SH-SY5Y (cell line): ENCODE measurements around the gene NMU.

Source experiments
- GATA2 ChIP-seq: IDR thresholded peaks from 2 replicates; pipeline ENCODE4 v1.6.1; 2011; ENCODE audit warnings: mild to moderate bottlenecking, low read depth, low read length
- GATA3 ChIP-seq: IDR thresholded peaks from 2 replicates; pipeline ENCODE4 v1.6.1; 2011; ENCODE audit warnings: low read depth, mild to moderate bottlenecking, low read length, moderate library complexity

NMU gene

DNA sequence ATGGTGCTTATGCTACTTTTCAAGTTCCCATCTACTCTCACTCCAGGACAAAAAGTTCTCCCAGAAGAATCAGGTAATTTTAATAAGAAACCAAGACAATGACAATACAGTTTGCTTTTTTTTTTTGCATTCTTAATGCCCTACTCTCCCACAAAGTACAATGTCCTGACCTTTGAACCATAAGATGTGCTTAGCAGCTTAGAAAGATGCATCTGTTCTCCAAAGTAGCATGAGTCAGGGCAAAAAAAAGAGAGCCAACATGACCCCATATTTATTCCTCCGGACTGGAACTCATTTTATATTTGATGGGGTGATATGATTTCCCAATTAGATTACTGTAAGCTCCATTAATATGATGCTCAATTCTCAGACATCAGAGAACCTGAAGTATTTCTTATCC, 27.5 kb downstream of the NMU start:
- no peak for TF ChIP-seq GATA2
- TF ChIP-seq GATA3 = no peak

DNA sequence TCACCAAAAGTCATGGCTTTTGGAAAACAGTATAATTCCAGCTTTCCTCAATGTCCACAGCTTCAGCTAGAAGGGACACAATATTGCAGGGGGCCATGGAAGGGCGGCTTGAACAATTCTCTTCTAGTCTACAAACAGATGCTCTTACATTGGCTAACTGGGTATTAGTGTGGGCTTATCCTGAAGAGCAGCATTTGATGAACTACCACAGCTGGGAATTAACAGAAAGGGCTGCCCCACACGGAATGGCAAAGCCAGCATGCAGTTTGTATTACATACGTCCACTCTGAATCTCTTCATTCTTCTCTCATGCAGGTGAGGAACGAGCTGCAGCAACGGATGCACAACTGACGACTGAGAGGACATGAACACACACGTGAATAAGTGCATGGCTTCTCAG, 31.1 kb downstream of the NMU start:
- TF ChIP-seq GATA3 (no peak), GATA2 (no peak)

DNA sequence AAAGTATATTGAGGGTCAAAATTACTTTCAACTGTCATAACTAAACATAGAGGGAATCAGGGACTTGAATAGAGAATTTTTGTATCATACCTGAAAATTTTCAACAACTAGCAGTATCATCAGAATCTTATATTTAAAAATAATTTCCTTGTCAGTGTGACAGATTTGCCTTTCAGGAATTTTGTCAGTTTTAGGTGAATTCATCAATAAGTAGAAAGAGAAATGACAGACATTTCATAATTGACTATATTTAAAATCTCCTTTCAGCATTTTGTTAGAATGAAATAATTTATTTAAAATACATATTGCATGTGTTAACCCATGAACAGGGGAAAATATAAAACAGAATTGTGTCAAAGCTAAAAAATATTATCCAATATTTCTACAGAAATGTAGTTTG, 35.5 kb downstream of the NMU start:
- TF ChIP-seq GATA2 = no peak
- TF ChIP-seq GATA3 = no peak

DNA sequence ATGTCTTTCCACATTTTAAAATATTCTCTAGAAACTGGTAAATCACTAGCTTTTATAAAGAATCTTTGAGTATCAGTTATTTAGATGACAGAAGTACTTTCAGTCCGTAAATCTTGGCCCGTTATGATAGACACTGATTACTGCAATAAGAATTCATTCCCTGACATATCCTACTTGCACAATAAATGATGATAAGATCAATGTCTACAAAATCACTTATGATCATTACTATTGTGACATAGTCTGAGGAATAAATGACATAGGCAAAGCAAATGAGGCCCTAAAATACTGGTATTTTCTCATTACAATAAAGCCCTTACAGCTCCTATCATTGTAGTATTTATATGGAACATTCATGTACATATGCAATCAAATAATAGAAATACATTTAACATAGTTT, 37.5 kb downstream of the NMU start:
- TF ChIP-seq GATA3 (no peak), GATA2 (no peak)

DNA sequence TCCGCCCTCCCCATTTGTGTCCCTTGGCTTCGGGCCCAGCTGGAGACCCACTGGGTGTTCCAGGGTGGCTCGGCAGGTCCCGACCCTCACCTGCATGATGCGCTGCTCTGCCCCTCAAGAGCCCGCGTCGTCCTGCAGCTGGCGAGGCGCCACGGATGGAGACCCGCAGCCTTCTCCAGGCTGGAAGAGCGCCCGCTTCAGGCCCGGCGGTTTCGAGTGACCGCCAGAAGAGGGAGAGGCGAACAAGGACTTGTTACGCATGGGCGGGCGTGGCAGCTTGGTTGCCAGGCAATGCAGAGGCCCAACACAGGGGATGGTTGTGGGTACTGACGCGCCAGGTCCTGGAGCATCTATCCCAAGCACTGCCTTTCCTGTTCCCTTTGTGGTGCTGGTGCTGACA, 44.1 kb downstream of the NMU start, which contains the start of gene PDCL2:
Gene PDCL2 (minus strand): TSS at position 232 of the 400 bp plus-strand sequence. CDS start 136 bp downstream, at position 96.
- TF ChIP-seq GATA2 (no peak), GATA3 (no peak)

DNA sequence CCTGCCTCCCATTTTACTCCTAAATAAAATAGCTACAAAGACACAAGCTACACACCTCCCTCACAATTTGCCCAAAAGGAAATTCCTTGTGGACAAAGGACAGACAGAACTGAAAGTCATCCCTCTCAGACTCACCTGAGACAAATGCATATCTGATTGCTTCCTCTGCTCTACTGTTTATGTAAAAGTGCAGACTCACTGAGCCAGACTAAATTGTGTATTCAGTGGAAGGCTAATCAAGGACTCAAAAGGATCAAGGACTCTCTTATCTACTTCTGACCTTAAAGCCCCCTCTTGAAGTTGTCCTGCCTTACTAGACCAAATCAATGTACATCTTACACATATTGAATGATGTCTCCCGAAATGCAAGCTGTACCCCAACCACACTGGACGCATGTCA, 47.9 kb downstream of the NMU start:
- TF ChIP-seq GATA2 (no peak), GATA3 (no peak)

DNA sequence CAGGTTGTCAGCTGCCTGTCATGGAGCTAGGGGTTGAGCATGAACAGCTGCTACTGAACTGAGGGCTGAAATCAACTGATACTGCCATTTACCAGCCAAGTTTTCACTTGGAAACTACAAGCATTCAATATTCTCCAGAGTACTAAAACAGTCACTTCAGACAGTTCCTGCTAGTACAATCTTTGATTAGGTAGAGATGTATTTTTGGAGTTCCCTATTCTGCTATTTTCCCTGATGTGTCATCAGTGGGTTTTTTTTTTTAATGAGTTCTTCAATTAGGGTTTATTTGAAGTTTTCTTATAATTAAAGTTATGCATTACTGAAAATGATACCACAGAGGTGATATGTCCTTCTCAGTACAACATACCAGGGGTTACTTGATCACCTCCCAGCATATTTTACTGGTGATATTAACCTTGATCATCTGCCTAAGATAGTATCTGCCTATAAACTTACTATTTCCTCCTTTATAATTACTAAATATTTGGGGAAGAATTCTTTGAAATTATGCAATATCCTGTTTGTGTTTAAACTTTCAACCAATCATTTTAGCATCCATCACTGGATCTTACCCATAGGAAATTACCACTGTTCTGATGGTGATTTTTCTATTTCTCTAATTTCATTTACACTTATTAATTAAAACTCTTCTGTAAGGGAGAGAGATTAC, 57.6 kb downstream of the NMU start:
- TF ChIP-seq GATA2 = no peak
- TF ChIP-seq GATA3 = no peak

DNA sequence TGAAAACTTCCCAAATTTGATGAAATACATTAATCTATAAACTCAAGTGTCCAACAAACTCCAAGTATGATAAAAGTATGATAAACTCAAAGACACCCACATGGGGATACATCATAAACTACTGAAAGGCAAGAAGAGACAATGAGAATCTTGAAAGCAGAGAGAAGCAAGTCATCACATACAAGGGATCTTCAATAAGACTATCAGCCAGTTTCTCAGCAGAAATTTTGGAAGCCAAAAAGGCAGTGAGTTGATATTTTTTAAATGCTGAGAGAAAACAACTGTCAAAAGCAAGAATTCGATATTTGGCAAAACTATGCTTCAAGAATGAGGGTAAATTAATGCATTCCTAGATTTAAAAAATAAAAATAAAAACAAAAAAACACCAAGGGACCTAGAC, 60.6 kb downstream of the NMU start:
- TF ChIP-seq GATA3 = no peak
- no peak for TF ChIP-seq GATA2

DNA sequence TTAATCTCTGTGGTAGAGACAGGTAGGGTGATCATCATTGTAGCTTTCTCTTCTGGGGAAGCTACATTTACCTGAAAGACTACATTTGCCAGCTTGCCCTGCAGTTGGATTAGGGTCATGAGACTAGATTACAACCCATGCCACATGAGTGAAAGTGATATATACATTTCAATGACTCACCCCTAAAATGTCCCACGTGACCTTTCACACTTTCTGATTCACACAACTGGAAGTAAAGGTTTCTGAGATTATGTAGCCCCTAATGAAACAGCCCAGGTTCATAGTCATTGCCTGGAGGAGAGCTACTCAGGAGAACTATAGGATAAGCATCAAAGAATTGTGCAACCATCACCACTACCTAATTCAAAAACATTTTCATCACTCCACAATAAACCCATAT, 61.8 kb downstream of the NMU start:
- TF ChIP-seq GATA3 (no peak), GATA2 (no peak)

DNA sequence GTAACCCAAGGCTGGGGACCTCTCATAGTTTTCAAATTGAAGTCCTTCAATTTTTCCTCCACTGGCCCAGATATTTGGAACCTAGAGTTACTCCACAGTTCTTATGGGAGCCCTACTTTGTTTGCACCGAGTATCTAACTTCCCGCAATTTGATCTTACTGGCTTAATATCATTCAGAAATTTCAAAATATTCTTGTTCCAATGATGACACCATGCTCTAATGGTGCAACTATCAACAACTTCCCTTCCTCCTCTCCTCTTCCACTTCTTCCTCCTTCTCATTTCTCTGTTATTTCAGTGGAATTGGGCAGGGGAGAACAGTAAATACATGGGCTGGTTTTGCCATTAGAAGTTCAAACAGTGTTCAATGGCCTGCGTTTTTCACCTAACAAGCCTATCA, 64.3 kb downstream of the NMU start:
- TF ChIP-seq GATA3 = no peak
- TF ChIP-seq GATA2 = no peak

DNA sequence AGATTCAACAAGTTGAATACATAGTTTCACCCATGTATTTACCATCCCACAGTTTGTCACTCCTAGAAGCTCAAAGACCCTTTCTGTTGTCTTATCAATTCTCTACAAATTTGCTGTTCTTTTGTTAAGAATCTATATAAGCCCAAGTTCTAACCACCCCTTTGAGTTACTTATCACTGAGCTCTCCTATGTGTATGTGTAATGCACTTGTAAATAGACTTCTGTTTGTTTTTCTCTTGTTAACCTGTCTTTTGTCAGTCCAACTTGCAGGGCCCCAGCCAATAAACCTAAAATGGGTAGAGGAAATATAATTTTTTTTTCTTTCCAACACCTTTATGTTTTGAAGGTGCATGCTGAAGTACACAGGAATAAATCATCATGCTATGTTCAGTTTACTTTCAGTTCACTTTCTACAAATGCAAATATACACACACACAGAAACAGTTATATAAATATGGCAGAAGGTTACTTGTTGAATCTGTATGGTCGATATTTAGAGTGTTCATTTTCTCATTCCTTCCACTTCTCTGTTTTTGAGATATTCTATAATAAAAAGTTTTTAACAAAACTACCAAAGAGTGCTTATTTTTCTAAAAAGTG, 67.1 kb downstream of the NMU start:
- TF ChIP-seq GATA3 = no peak
- no peak for TF ChIP-seq GATA2

DNA sequence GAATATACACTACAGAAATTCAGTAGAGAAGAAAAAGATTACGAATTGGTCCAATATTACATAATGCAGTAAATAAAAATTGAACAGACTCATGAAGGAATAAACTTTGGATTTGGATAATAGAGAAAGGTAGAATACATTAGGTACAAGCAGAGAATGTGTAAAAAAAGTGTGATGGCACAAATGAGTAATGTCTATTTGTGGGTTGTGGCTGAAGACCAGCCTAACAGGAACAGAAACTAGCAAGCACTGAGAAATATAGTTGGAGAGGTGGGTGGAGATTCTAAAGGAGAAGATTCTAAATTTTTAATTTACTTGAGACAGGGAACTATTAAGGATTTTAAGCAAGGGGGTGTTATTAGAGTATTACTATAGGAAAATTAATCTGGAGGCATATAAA, 74.2 kb downstream of the NMU start:
- TF ChIP-seq GATA2 = no peak
- TF ChIP-seq GATA3 = no peak

DNA sequence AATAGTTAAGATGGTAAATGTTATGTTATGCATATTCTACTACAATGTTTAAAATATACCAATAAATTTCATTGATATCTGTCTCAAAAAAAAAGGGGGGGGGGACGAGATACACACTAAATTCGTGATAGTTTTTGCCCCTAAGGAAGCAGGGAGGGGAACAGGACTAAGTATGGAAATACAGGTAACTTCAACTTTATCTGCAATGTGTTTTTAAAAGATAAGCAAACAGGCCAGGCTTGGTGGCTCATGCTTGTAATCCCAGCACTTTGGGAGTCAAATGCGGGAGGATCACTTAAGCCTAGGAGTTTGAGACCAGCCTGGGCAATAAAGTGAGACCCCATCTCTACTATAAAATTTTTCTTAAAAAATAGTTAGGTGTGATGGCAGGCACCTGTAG, 76.0 kb downstream of the NMU start:
- TF ChIP-seq GATA3 = no peak
- no peak for TF ChIP-seq GATA2

DNA sequence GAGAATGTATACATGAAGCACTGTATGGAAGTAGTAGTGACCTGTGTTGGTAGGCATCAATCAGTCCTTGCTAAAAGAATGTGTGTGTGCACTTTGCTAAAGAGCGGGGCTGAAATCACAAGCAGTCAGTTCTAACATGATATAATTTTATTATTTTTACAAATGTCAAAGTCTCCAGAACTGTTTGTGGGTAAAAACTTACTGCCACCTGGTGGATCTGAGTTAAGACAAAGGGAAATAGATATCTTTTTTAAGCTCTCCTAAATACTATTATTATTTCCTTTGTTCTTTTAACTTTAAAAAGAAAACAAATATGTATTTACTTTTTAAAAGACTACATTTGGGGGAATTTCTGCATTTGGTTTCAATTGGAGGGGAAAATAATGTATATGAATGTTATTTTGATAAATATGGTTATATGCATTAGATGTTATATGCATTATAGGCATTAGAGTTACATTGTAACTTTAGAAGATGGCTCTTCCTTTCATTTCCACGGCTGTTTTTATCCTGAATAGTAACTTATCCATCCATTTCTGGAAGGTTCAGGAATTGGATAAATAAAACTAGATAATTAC, 81.6 kb downstream of the NMU start:
- TF ChIP-seq GATA2 (no peak), GATA3 (no peak)

DNA sequence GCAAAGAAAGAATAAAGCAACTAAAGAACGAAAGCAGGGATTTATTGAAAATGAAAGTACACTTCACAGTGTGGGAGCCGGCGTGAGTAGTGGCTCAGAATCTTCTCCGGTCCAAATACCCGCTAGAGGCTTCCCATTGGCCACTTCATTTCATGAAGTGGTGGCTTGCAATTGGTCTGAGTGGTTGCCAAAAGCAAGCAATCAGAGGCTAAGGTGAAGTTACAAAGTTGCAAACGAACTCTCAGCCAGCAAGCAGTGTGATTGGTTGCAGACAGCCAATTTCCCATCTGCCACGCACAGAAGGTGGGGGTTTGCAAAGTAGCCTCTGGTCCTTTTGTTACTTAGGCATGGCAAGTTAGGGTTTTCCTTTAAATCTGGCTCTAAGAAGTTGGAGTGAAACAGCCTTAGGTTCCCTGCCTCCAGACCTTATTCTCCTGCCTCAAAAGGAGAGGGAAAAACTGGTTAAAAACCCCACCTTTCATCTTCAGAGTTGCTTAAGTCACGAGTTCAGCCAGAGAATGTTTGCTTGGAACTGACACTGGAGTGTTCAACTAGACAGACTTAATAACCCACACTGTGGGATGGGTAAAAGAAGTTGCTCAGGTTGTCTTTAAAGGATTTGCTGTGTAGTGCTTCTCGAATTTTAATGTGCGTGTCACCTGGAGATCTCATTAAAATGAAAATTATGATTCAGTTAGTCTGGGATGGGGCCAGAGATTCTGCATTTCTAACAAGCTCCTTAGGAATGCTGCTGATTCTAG, 82.5 kb downstream of the NMU start:
- TF ChIP-seq GATA3 = no peak
- no peak for TF ChIP-seq GATA2

DNA sequence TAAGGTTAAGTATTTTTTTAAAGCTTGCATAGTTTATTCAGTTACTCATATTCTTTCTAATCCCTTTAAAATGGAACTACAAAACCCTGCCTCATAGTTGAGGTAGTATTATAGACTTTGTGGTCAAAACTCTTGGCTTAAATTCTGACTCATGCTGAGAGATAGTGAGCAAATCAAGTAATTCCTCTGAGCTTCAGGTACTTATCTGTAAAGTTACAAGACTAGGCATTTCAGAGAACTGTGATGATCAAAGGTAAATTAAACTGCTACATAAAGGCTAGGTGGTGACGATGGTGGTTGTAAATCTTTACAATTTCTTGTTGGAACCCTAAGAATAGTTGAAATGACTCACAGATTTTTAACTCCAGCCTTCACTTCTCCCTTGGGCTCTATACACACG, 86.2 kb downstream of the NMU start:
- TF ChIP-seq GATA2 (no peak), GATA3 (no peak)
